Adrenal gland (tissue), 5 donors: Measurements from ENCODE around the gene FBXL12.

Experiments used
- POLR2A ChIP-seq, 2 donors: fragments of 450-650 bp; IDR thresholded peaks; one replicate each; pipeline ENCODE4 v1.6.1; 2017; ENCODE audit warnings: antibody characterized with exemption in 2 of 2, mild to moderate bottlenecking in 2 of 2, moderate library complexity in 1 of 2
- TF ChIP-seq, protein P1 (sequence below), 6 experiments: fragments of 450-650 bp in 4 of 6; fragments of 200-600 bp in 2 of 6; sonication (generic) in 1 of 6; IDR thresholded peaks; 1 replicate in 5 of 6; 2 replicates in 1 of 6; pipeline versions ENCODE4 v1.5.1 to v1.8.0; 2016 to 2021; ENCODE audit warnings: antibody characterized with exemption in 6 of 6, mild to moderate bottlenecking in 2 of 6, moderate library complexity in 1 of 6
- donor health status: DM: no; HTN: no; CAD: no.

GRCh38 chr19:9854282-9854846, 35.5 kb upstream of the FBXL12 start:
- TF ChIP-seq, protein P1, sequence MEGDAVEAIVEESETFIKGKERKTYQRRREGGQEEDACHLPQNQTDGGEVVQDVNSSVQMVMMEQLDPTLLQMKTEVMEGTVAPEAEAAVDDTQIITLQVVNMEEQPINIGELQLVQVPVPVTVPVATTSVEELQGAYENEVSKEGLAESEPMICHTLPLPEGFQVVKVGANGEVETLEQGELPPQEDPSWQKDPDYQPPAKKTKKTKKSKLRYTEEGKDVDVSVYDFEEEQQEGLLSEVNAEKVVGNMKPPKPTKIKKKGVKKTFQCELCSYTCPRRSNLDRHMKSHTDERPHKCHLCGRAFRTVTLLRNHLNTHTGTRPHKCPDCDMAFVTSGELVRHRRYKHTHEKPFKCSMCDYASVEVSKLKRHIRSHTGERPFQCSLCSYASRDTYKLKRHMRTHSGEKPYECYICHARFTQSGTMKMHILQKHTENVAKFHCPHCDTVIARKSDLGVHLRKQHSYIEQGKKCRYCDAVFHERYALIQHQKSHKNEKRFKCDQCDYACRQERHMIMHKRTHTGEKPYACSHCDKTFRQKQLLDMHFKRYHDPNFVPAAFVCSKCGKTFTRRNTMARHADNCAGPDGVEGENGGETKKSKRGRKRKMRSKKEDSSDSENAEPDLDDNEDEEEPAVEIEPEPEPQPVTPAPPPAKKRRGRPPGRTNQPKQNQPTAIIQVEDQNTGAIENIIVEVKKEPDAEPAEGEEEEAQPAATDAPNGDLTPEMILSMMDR (IDR thresholded peaks at IDR 0.05), result no peak
- no peak for TF ChIP-seq POLR2A (IDR thresholded peaks at IDR 0.05)
